HepG2 (cell line): ENCODE measurements around the gene FIZ1. TPM values are rescaled to one million over a fixed set of nuclear protein-coding genes. Genes with fewer than 3 reads are reported as not detected.

Source experiments
- AGO2 ChIP-seq: fragments of 200-400 bp; formaldehyde crosslinking; optimal IDR thresholded peaks from 2 replicates; pipeline ENCODE3; 2017; ENCODE audit warnings: mild to moderate bottlenecking, low read depth, low read length, moderate library complexity
- ATRX ChIP-seq: sonication (generic); formaldehyde crosslinking; IDR thresholded peaks from 2 replicates; pipeline ENCODE4 v1.4.0; 2020; ENCODE audit warnings: missing genetic modification reagents, borderline replicate concordance
- IRX3 ChIP-seq: sonication (generic); formaldehyde crosslinking; IDR thresholded peaks from 2 replicates; pipeline ENCODE4 v1.8.1; 2023; ENCODE audit warnings: mild to moderate bottlenecking, low read depth, missing genetic modification reagents, borderline replicate concordance
- KLF9 ChIP-seq: IDR thresholded peaks from 2 replicates; pipeline ENCODE4 v1.6.1; 2016; ENCODE audit warnings: low read depth
- MIER2 ChIP-seq: IDR thresholded peaks from 2 replicates; pipeline ENCODE4 v1.6.1; 2016; ENCODE audit warnings: missing biosample characterization, missing genetic modification reagents
- MLX ChIP-seq: IDR thresholded peaks from 2 replicates; pipeline ENCODE4 v1.6.1; 2016
- PRMT3 ChIP-seq: sonication (generic); formaldehyde crosslinking; IDR thresholded peaks from 2 replicates; pipeline ENCODE4 v1.8.1; 2022; ENCODE audit warnings: low read depth, mild to moderate bottlenecking, moderate library complexity, missing genetic modification reagents, borderline replicate concordance
- SNAPC4 ChIP-seq: sonication (generic); formaldehyde crosslinking; IDR thresholded peaks from 2 replicates; pipeline ENCODE4 v1.4.0; 2020; ENCODE audit warnings: mild to moderate bottlenecking, missing genetic modification reagents
- SP5 ChIP-seq: IDR thresholded peaks from 2 replicates; pipeline ENCODE4 v1.6.1; 2016; ENCODE audit warnings: low read depth, borderline replicate concordance
- ZC3H4 ChIP-seq: sonication (generic); formaldehyde crosslinking; IDR thresholded peaks from 2 replicates; pipeline ENCODE4 v1.4.0; 2020; ENCODE audit warnings: missing genetic modification reagents, borderline replicate concordance
- ZFP82 ChIP-seq: sonication (generic); formaldehyde crosslinking; IDR thresholded peaks from 2 replicates; pipeline ENCODE4 v1.5.1; 2020; ENCODE audit warnings: mild to moderate bottlenecking, missing genetic modification reagents, borderline replicate concordance
- ZFY ChIP-seq: sonication (generic); formaldehyde crosslinking; IDR thresholded peaks from 2 replicates; pipeline ENCODE4 v1.4.0; 2020; ENCODE audit warnings: missing genetic modification reagents
- ZNF142 ChIP-seq: sonication (generic); formaldehyde crosslinking; IDR thresholded peaks from 2 replicates; pipeline ENCODE4 v1.4.0; 2020; ENCODE audit warnings: missing genetic modification reagents
- ZNF382 ChIP-seq: sonication (generic); formaldehyde crosslinking; IDR thresholded peaks from 2 replicates; pipeline ENCODE4 v1.5.0; 2020; ENCODE audit warnings: missing genetic modification reagents, mild to moderate bottlenecking, borderline replicate concordance
- ZNF460 ChIP-seq: sonication (generic); formaldehyde crosslinking; IDR thresholded peaks from 2 replicates; pipeline ENCODE4 v1.5.1; 2020; ENCODE audit warnings: missing genetic modification reagents, mild to moderate bottlenecking, borderline replicate concordance
- ZNF75D ChIP-seq: sonication (generic); formaldehyde crosslinking; IDR thresholded peaks from 2 replicates; pipeline ENCODE4 v1.8.1; 2023; ENCODE audit warnings: missing genetic modification reagents, mild to moderate bottlenecking, borderline replicate concordance
- ZNF761 ChIP-seq: sonication (generic); formaldehyde crosslinking; conservative IDR thresholded peaks from 2 replicates; pipeline ENCODE4 v1.4.0; 2020; ENCODE audit warnings: mild to moderate bottlenecking, missing genetic modification reagents
- polyA plus RNA-seq, 8 experiments: library from polyadenylated mRNA; depleted of rRNA in 3 of 8; stranded (reverse) in 7 of 8; unstranded in 1 of 8; fragments of >200 nt; fragmentation: Illumina TruSeq in 4 of 8; extraction: Trizol in 4 of 8; gene quantifications; 2 replicates each; pipeline versions ENCODE4 v1.2.1 to v1.2.3, GENCODE V29; 2011 to 2016; ENCODE audit warnings: low read depth in 4 of 8, missing spikeins in 1 of 8, mixed read lengths in 1 of 8; ENCODE audit not compliant: insufficient read depth in 1 of 8
- total RNA-seq, 5 experiments: library from RNA; depleted of rRNA; stranded (reverse); fragments of >200 nt; fragmentation: Illumina TruSeq; extraction: Trizol; gene quantifications; 2 replicates each; pipeline ENCODE4 v1.2.3, GENCODE V29; 2016; ENCODE audit warnings: low read depth in 1 of 5

Gene FIZ1
- total and polyA plus RNA-seq, 2 of the 13 experiments (the other 11 are each of a cell fraction or from before 2014, with no cell fraction given) = 3.6 to 5.9 TPM

GRCh38 chr19:55642153-55643002, 43.1 kb upstream of the FIZ1 start (continued):
- TF ChIP-seq MIER2 (CRISPR knock-in tag) (no peak), SP5 (CRISPR knock-in tag) (no peak), ZFY (CRISPR knock-in tag) (peak; percentile 22), ZNF382 (CRISPR knock-in tag) (no peak), ZNF75D (CRISPR knock-in tag) (no peak), AGO2 (peak; percentile 95), ZC3H4 (CRISPR knock-in tag) (no peak), IRX3 (CRISPR knock-in tag) (no peak), ZNF460 (CRISPR knock-in tag) (no peak), KLF9 (CRISPR knock-in tag) (no peak), SNAPC4 (no peak), ZNF142 (CRISPR knock-in tag) (peak; percentile 57; the same call in 1 of the 2 replicates), ZFP82 (CRISPR knock-in tag) (peak; percentile 64; the same call in 1 of the 2 replicates), PRMT3 (no peak), ATRX (no peak), MLX (CRISPR knock-in tag) (no peak), ZNF761 (no peak)
